SK-N-SH (cell line): ENCODE data around the gene CLEC1B. TPM values are rescaled to one million over a fixed set of nuclear protein-coding genes. Genes with fewer than 3 reads are reported as not detected.

Experiments
- CTCF ChIA-PET: fragments of 300-600, 350-600 bp; formaldehyde crosslinking; extraction: SDS; loops from one replicate; lab custom pipeline; 2021; lab: Yijun Ruan, JAX
- POLR2A ChIA-PET: fragments of 350-600 bp; sonication (Branson Sonifier 250); formaldehyde crosslinking; extraction: SDS; loops from one replicate; lab custom pipeline; 2020; ENCODE audit warnings: antibody characterized with exemption, inconsistent platforms; lab: Yijun Ruan, JAX
- DNase-seq: peaks from one replicate; pipeline ENCODE4 v3.0.0; 2012
- H2AFZ ChIP-seq: fragments of 200-600 bp; sonication (generic); 2 replicates; pipeline ENCODE4 v1.8.1; 2016; ENCODE audit warnings: antibody characterized with exemption, mild to moderate bottlenecking, low read depth
- H3F3A ChIP-seq: fragments of 200-600 bp; sonication (generic); replicated peaks from 2 replicates; pipeline ENCODE3; 2016; ENCODE audit warnings: antibody characterized with exemption, mild to moderate bottlenecking; ENCODE audit not compliant: insufficient read depth
- H3K27ac ChIP-seq, 2 experiments: fragments of 200-500 bp in 1 of 2; fragments of 200-600 bp in 1 of 2; sonication (Bioruptor generic) in 1 of 2; sonication (generic), shearing (Covaris generic) in 1 of 2; 2 replicates each; pipeline versions ENCODE4 v1.5.1 to v1.6.1; 2014 to 2016; ENCODE audit warnings: low read depth in 2 of 2, inconsistent platforms in 1 of 2, low read length in 1 of 2, mild to moderate bottlenecking in 1 of 2, mixed read lengths in 1 of 2
- H3K27me3 ChIP-seq: fragments of 200-600 bp; sonication (generic), shearing (Covaris generic); 2 replicates; pipeline ENCODE4 v1.6.1; 2016; ENCODE audit warnings: mixed run types; ENCODE audit not compliant: insufficient read depth
- H3K36me3 ChIP-seq, 2 experiments: fragments of 200-500 bp in 1 of 2; fragments of 200-600 bp in 1 of 2; sonication (Bioruptor generic) in 1 of 2; sonication (generic) in 1 of 2; replicated peaks in 1 of 2; 2 replicates each; pipeline versions ENCODE3 to v1.5.1; 2014 to 2016; ENCODE audit warnings: low read length in 1 of 2, mild to moderate bottlenecking in 1 of 2; ENCODE audit not compliant: insufficient read depth in 2 of 2, control insufficient read depth in 1 of 2
- H3K4me1 ChIP-seq, 2 experiments: fragments of 200-500 bp in 1 of 2; fragments of 200-600 bp in 1 of 2; sonication (Bioruptor generic) in 1 of 2; sonication (generic), shearing (Covaris generic) in 1 of 2; 2 replicates each; pipeline versions ENCODE4 v1.5.1 to v1.6.1; 2014 to 2016; ENCODE audit warnings: low read depth in 1 of 2, low read length in 1 of 2, mixed run types in 1 of 2; ENCODE audit not compliant: insufficient read depth in 2 of 2, control insufficient read depth in 1 of 2
- H3K4me2 ChIP-seq: fragments of 200-600 bp; sonication (generic), shearing (Covaris generic); 2 replicates; pipeline ENCODE4 v1.6.1; 2017; ENCODE audit warnings: mixed run types
- H3K4me3 ChIP-seq, 2 experiments: fragments of 200-500 bp in 1 of 2; fragments of 200-600 bp in 1 of 2; sonication (Bioruptor generic) in 1 of 2; sonication (generic), shearing (Covaris generic) in 1 of 2; 2 replicates each; pipeline versions ENCODE4 v1.5.1 to v1.8.1; 2014 to 2016; ENCODE audit warnings: low read depth in 2 of 2, inconsistent platforms in 1 of 2, low read length in 1 of 2, mild to moderate bottlenecking in 1 of 2, mixed read lengths in 1 of 2, moderate library complexity in 1 of 2
- H3K79me2 ChIP-seq: fragments of 200-600 bp; sonication (generic); 2 replicates; pipeline ENCODE4 v1.8.1; 2017; ENCODE audit warnings: mild to moderate bottlenecking; ENCODE audit not compliant: insufficient read depth
- H3K9ac ChIP-seq: fragments of 200-600 bp; sonication (generic); 2 replicates; pipeline ENCODE4 v1.6.1; 2017; ENCODE audit warnings: mixed run types
- H3K9me2 ChIP-seq: fragments of 200-600 bp; sonication (generic); 2 replicates; pipeline ENCODE4 v1.6.1; 2017; ENCODE audit warnings: mixed run types
- H3K9me3 ChIP-seq: fragments of 200-600 bp; sonication (generic); 2 replicates; pipeline ENCODE4 v1.6.1; 2017; ENCODE audit warnings: mixed run types, mild to moderate bottlenecking, moderate library complexity
- H4K20me1 ChIP-seq: fragments of 200-600 bp; sonication (generic); 2 replicates; pipeline ENCODE4 v1.6.1; 2017; ENCODE audit warnings: mild to moderate bottlenecking, mixed run types; ENCODE audit not compliant: insufficient read depth
- ELF1 ChIP-seq: IDR thresholded peaks from 2 replicates; pipeline ENCODE4 v1.4.0; 2012
- EZH2phosphoT487 ChIP-seq: fragments of 200-600 bp; sonication (generic); IDR thresholded peaks from 2 replicates; pipeline ENCODE4 v1.6.1; 2017; ENCODE audit warnings: low read depth, mixed run types, mild to moderate bottlenecking, antibody characterized with exemption, moderate library complexity, borderline replicate concordance
- FOSL2 ChIP-seq: IDR thresholded peaks from 2 replicates; pipeline ENCODE4 v1.4.0; 2012; ENCODE audit warnings: low read depth, mild to moderate bottlenecking, moderate library complexity, borderline replicate concordance
- FOXJ3 ChIP-seq: sonication (generic); formaldehyde crosslinking; IDR thresholded peaks from 2 replicates; pipeline ENCODE4 v1.5.1; 2020; ENCODE audit warnings: mild to moderate bottlenecking, missing genetic modification reagents
- FOXM1 ChIP-seq: IDR thresholded peaks from 2 replicates; pipeline ENCODE4 v1.4.0; 2012; ENCODE audit warnings: low read depth, mild to moderate bottlenecking
- JUND ChIP-seq: IDR thresholded peaks from 2 replicates; pipeline ENCODE4 v1.4.0; 2012
- MAX ChIP-seq: IDR thresholded peaks from 2 replicates; pipeline ENCODE4 v1.4.0; 2012; ENCODE audit warnings: low read depth
- MEF2A ChIP-seq: IDR thresholded peaks from 2 replicates; pipeline ENCODE4 v1.4.0; 2012; ENCODE audit warnings: low read depth, borderline replicate concordance
- NFIC ChIP-seq: IDR thresholded peaks from 2 replicates; pipeline ENCODE4 v1.4.0; 2012; ENCODE audit warnings: borderline replicate concordance
- NRF1 ChIP-seq: IDR thresholded peaks from 2 replicates; pipeline ENCODE4 v1.6.1; 2012; ENCODE audit warnings: low read depth, mild to moderate bottlenecking, low read length
- REST ChIP-seq: IDR thresholded peaks from 2 replicates; pipeline ENCODE4 v1.6.1; 2012; ENCODE audit warnings: mild to moderate bottlenecking, low read depth, low read length, moderate library complexity
- RFX5 ChIP-seq: IDR thresholded peaks from 2 replicates; pipeline ENCODE4 v1.6.1; 2012; ENCODE audit warnings: mild to moderate bottlenecking, improper control_type of control experiment, low read length
- RXRA ChIP-seq: IDR thresholded peaks from 2 replicates; pipeline ENCODE4 v1.4.0; 2012; ENCODE audit warnings: low read depth, mild to moderate bottlenecking, borderline replicate concordance
- SMC3 ChIP-seq: IDR thresholded peaks from 2 replicates; pipeline ENCODE4 v1.6.1; 2012; ENCODE audit warnings: low read depth, low read length, improper control_type of control experiment
- TEAD4 ChIP-seq: IDR thresholded peaks from 2 replicates; pipeline ENCODE4 v1.4.0; 2012; ENCODE audit warnings: mild to moderate bottlenecking, borderline replicate concordance; ENCODE audit not compliant: insufficient read depth
- WGBS: methylation state at CpG from one replicate; pipeline ENCODE4 v1.1.6; 2017; ENCODE audit warnings: low lambda C conversion rate; 5-methylcytosine and 5-hydroxymethylcytosine counted together
- polyA plus RNA-seq, 3 experiments: library from polyadenylated mRNA; depleted of rRNA; stranded (reverse); fragments of >200 nt; gene quantifications; 2 replicates each; pipeline ENCODE4 v1.2.3, GENCODE V29; 2012

The CLEC1B gene
- polyA plus RNA-seq, 1 of the 3 experiments (the other 2 are of a cell fraction), result not detected

GRCh38 chr12:10018386-10018785, 19.5 kb upstream of the CLEC1B start:
- no peaks in the 10 kb centered on the region for H4K20me1 ChIP-seq
- POLR2A ChIA-PET, result no interaction called here
- H3K4me2 ChIP-seq, result no peak overlapping the region
- no peak overlapping the region for H3K27ac ChIP-seq
- no peak overlapping the region for H3K4me3 ChIP-seq
- 24% methylated on average over 5 of the region's 5 CpGs for WGBS
- no peaks in the 10 kb centered on the region for H3K4me1 ChIP-seq
- no peaks in the 10 kb centered on the region for H3K9me2 ChIP-seq
- H3K27me3 ChIP-seq, result no peaks in the 10 kb centered on the region
- CTCF ChIA-PET, result interaction anchor here (1.5 kb wide), 1 partner anchor 9 kb away, joined by 4 read pairs; no protein-coding TSS in a partner anchor
- H3F3A ChIP-seq, result no peaks in the 10 kb centered on the region
- no peaks in the 10 kb centered on the region for H3K79me2 ChIP-seq
- no peak overlapping the region for H2AFZ ChIP-seq
- DNase-seq, result no peak
- H3K9me3 ChIP-seq, result no peaks in the 10 kb centered on the region
- TF ChIP-seq EZH2phosphoT487 (no peak), JUND (no peak), RXRA (no peak), NFIC (no peak), FOSL2 (no peak), MEF2A (no peak), RFX5 (no peak), NRF1 (no peak)
- no peak overlapping the region for H3K9ac ChIP-seq
- no peaks in the 10 kb centered on the region for H3K36me3 ChIP-seq

GRCh38 chr12:10016881-10017280, 18.0 kb upstream of the CLEC1B start:
- Histone ChIP-seq H3K36me3 (no peaks in the 10 kb centered on the region), H3K9ac (no peak overlapping the region), H4K20me1 (no peaks in the 10 kb centered on the region), H3K9me2 (no peaks in the 10 kb centered on the region)
- no peak for TF ChIP-seq FOXM1
- TF ChIP-seq MAX, result no peak
- no peak for TF ChIP-seq ELF1
- no peak for TF ChIP-seq REST
- TF ChIP-seq JUND, result no peak
- TF ChIP-seq FOXJ3 (CRISPR knock-in tag), result no peak
- no peak for TF ChIP-seq NRF1
- no peak for TF ChIP-seq SMC3
- TF ChIP-seq TEAD4, result no peak
- TF ChIP-seq MEF2A, result no peak
- TF ChIP-seq, all 33 proteins: peak for 0
- Histone ChIP-seq H2AFZ (no peak overlapping the region), H3K27ac (no peak overlapping the region), H3K79me2 (no peaks in the 10 kb centered on the region), H3K4me2 (no peak overlapping the region), H3K9me3 (no peaks in the 10 kb centered on the region), H3K4me3 (no peak overlapping the region), H3F3A (no peaks in the 10 kb centered on the region), H3K27me3 (no peaks in the 10 kb centered on the region), H3K4me1 (no peaks in the 10 kb centered on the region)
- 6% methylated on average over 1 of the region's 1 CpG for WGBS
- ChIA-PET CTCF (interaction anchor here (0.6 kb wide), 1 partner anchor 486 kb away, joined by 4 read pairs; no protein-coding TSS in a partner anchor), POLR2A (no interaction called here)
- DNase-seq, result no peak
